ENCODE data around the gene DAB2IP.

Gene DAB2IP

DNA sequence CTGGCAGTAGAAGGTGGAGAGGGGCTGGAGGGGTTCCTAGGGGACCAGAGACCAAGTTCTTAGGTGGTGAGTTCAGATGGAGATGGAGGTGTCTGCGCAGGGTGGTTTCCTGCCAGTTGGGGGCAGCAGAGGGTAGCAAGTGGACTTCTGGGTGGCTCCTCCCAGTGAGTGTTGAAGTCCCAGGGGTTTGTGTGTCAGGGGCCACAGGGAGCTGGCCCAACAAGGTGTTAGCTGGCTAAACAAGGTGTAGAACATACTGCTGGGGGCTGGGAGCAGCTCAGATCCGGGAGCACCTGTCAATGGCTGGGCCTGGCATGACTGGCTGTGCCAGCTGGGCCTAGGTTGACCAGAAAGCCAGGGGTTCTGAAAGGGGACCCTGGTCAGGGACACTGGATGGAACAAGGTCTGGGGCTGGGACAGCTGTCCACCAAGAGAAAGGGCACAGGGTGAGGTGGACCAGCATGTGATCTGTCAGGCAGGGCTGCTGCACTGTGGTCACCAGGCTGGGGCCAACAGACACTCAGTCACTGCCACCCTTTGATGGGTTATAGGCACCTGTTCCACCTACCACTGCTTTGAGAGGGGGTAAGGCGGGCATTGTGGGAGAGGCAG lies 35.6 kb downstream of the DAB2IP start:
- Histone ChIP-seq H2AK5ac (ENCODE audit: low read depth, low read length) (no peak overlapping the region), H3K14ac (ENCODE audit: low read length) (no peak overlapping the region), H3K9ac (ENCODE audit: low read depth, low read length, poor library complexity) (peak overlapping the region; percentile 60), H4K8ac (ENCODE audit: low read depth, low read length) (peak overlapping the region; percentile 99), H3K23ac (ENCODE audit: low read depth, low read length, poor library complexity) (no peak overlapping the region), H3K4ac (ENCODE audit: low read length) (no peak overlapping the region), H3K27ac (replicated peaks; ENCODE audit: low read length) (no peak overlapping the region), H3K27me3 (ENCODE audit: control insufficient read depth in 3 of 3, insufficient read depth in 3 of 3, low read depth in 1 of 3, low read length in 3 of 3) (no peaks in the 10 kb centered on the region), H3K4me2 (ENCODE audit: insufficient read depth, low read length, poor library complexity, severe bottlenecking) (no peak overlapping the region), H3K36me3 (replicated peaks in 1 of 2; ENCODE audit: control insufficient read depth in 2 of 2, insufficient read depth in 2 of 2, low read length in 2 of 2) (peaks cover 5 to 10% of the 10 kb centered on the region in 2 donors), H2AFZ (ENCODE audit: low read length) (no peak overlapping the region), H3K9me3 (replicated peaks in 1 of 2; ENCODE audit: control insufficient read depth in 2 of 2, insufficient read depth in 1 of 2, low read depth in 1 of 2, low read length in 2 of 2) (no peaks in the 10 kb centered on the region), H3K4me3 (ENCODE audit: low read length in 2 of 2) (peak overlapping the region in 1 of 2 donors; percentile 17), H3K79me1 (ENCODE audit: low read depth, low read length) (peaks cover 4% of the 10 kb centered on the region), H2BK5ac (ENCODE audit: low read length) (peak overlapping the region; percentile 17), H3K18ac (ENCODE audit: low read length) (peak overlapping the region; percentile 71), H2BK120ac (ENCODE audit: low read depth, low read length) (no peak overlapping the region), H2BK15ac (ENCODE audit: low read length) (no peak overlapping the region), H3K4me1 (ENCODE audit: control insufficient read depth in 2 of 2, insufficient read depth in 1 of 2, low read depth in 1 of 2, low read length in 2 of 2) (peaks cover 3% of the 10 kb centered on the region in 2 donors), H2BK12ac (ENCODE audit: low read length) (peak overlapping the region; percentile 47), H4K91ac (ENCODE audit: low read depth, low read length, poor library complexity) (no peak overlapping the region)
- WGBS, 2 donors (ENCODE audit: extremely low coverage in 2 of 2, insufficient read length in 2 of 2, insufficient replicate concordance in 1 of 2): no CpG with 5 or more reads among the region's 3 CpGs
- DNase-seq (ENCODE audit: low spot score): peak; percentile 57

DNA sequence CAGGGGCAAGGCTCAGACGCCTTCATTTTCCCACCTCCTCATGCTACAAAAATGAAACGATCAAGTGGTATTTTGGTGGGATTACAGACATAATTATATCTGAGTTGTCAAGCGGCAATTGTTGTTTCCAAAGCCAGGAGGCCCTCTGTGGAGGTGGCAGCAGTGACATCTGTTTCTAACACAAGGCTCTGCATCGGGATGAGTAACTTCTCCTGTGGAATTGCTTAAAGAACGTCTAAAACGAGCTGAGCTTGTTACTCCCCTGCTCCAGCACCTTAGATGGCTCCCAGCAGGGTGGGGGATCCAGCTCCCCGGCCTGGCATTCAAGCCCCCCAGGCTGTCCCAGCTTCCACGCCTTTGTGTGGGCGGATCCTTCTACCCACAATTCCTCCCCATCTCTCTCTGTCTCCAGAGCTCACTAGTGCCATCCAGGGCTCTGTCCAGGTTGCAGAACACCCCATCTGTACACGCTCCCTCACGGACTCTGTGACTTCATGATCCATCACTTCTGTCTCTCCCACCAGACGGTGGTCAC lies 36.8 kb downstream of the DAB2IP start:
- Histone ChIP-seq H2BK120ac (ENCODE audit: low read depth, low read length) (no peak overlapping the region), H3K27ac (replicated peaks; ENCODE audit: low read length) (no peak overlapping the region), H3K14ac (ENCODE audit: low read length) (no peak overlapping the region), H3K4me2 (ENCODE audit: insufficient read depth, low read length, poor library complexity, severe bottlenecking) (no peak overlapping the region), H2AFZ (ENCODE audit: low read length) (no peak overlapping the region), H3K9ac (ENCODE audit: low read depth, low read length, poor library complexity) (no peak overlapping the region), H2BK15ac (ENCODE audit: low read length) (no peak overlapping the region), H3K4me3 (ENCODE audit: low read length in 2 of 2) (no peak overlapping the region), H3K27me3 (ENCODE audit: control insufficient read depth in 3 of 3, insufficient read depth in 3 of 3, low read depth in 1 of 3, low read length in 3 of 3) (no peaks in the 10 kb centered on the region), H3K23ac (ENCODE audit: low read depth, low read length, poor library complexity) (no peak overlapping the region), H2AK5ac (ENCODE audit: low read depth, low read length) (no peak overlapping the region), H3K4me1 (ENCODE audit: control insufficient read depth in 2 of 2, insufficient read depth in 1 of 2, low read depth in 1 of 2, low read length in 2 of 2) (peaks cover 12% of the 10 kb centered on the region in 2 donors), H2BK12ac (ENCODE audit: low read length) (no peak overlapping the region), H3K79me1 (ENCODE audit: low read depth, low read length) (peaks cover 4% of the 10 kb centered on the region), H4K91ac (ENCODE audit: low read depth, low read length, poor library complexity) (no peak overlapping the region), H3K4ac (ENCODE audit: low read length) (no peak overlapping the region), H2BK5ac (ENCODE audit: low read length) (no peak overlapping the region), H3K18ac (ENCODE audit: low read length) (no peak overlapping the region), H3K36me3 (replicated peaks in 1 of 2; ENCODE audit: control insufficient read depth in 2 of 2, insufficient read depth in 2 of 2, low read length in 2 of 2) (peaks cover 0 to 4% of the 10 kb centered on the region in 2 donors), H3K9me3 (replicated peaks in 1 of 2; ENCODE audit: control insufficient read depth in 2 of 2, insufficient read depth in 1 of 2, low read depth in 1 of 2, low read length in 2 of 2) (no peaks in the 10 kb centered on the region), H4K8ac (ENCODE audit: low read depth, low read length) (no peak overlapping the region)
- DNase-seq (ENCODE audit: low spot score): no peak
- no CpG with 5 or more reads among the region's 12 CpGs for whole genome bisulfite sequencing, 2 donors (ENCODE audit: extremely low coverage in 2 of 2, insufficient read length in 2 of 2, insufficient replicate concordance in 1 of 2)

- Histone ChIP-seq H3K4me2 (ENCODE audit: insufficient read depth, low read length, poor library complexity, severe bottlenecking) (no peak overlapping the region), H3K23ac (ENCODE audit: low read depth, low read length, poor library complexity) (no peak overlapping the region), H2AFZ (ENCODE audit: low read length) (no peak overlapping the region), H2BK12ac (ENCODE audit: low read length) (no peak overlapping the region), H3K79me1 (ENCODE audit: low read depth, low read length) (peaks cover 6% of the 10 kb centered on the region), H3K14ac (ENCODE audit: low read length) (no peak overlapping the region), H2BK15ac (ENCODE audit: low read length) (no peak overlapping the region), H3K18ac (ENCODE audit: low read length) (no peak overlapping the region), H2AK5ac (ENCODE audit: low read depth, low read length) (no peak overlapping the region), H2BK120ac (ENCODE audit: low read depth, low read length) (no peak overlapping the region), H3K4me1 (ENCODE audit: control insufficient read depth in 2 of 2, insufficient read depth in 1 of 2, low read depth in 1 of 2, low read length in 2 of 2) (peaks cover 12% of the 10 kb centered on the region in 2 donors), H4K8ac (ENCODE audit: low read depth, low read length) (no peak overlapping the region), H3K4me3 (ENCODE audit: low read length in 2 of 2) (peak overlapping the region in 1 of 2 donors; percentile 20), H3K27ac (replicated peaks; ENCODE audit: low read length) (no peak overlapping the region), H3K9ac (ENCODE audit: low read depth, low read length, poor library complexity) (no peak overlapping the region), H3K27me3 (ENCODE audit: control insufficient read depth in 3 of 3, insufficient read depth in 3 of 3, low read depth in 1 of 3, low read length in 3 of 3) (no peaks in the 10 kb centered on the region), H4K91ac (ENCODE audit: low read depth, low read length, poor library complexity) (no peak overlapping the region), H3K4ac (ENCODE audit: low read length) (no peak overlapping the region), H3K36me3 (replicated peaks in 1 of 2; ENCODE audit: control insufficient read depth in 2 of 2, insufficient read depth in 2 of 2, low read length in 2 of 2) (peaks cover 0 to 4% of the 10 kb centered on the region in 2 donors), H2BK5ac (ENCODE audit: low read length) (no peak overlapping the region), H3K9me3 (replicated peaks in 1 of 2; ENCODE audit: control insufficient read depth in 2 of 2, insufficient read depth in 1 of 2, low read depth in 1 of 2, low read length in 2 of 2) (no peaks in the 10 kb centered on the region)
- no CpG with 5 or more reads among the region's 7 CpGs for WGBS, 2 donors (ENCODE audit: extremely low coverage in 2 of 2, insufficient read length in 2 of 2, insufficient replicate concordance in 1 of 2)
- DNase-seq (ENCODE audit: low spot score): no peak
These were observed 37.2 kb downstream of the DAB2IP start for GRCh38 chr9:121688681-121689080.

DNA sequence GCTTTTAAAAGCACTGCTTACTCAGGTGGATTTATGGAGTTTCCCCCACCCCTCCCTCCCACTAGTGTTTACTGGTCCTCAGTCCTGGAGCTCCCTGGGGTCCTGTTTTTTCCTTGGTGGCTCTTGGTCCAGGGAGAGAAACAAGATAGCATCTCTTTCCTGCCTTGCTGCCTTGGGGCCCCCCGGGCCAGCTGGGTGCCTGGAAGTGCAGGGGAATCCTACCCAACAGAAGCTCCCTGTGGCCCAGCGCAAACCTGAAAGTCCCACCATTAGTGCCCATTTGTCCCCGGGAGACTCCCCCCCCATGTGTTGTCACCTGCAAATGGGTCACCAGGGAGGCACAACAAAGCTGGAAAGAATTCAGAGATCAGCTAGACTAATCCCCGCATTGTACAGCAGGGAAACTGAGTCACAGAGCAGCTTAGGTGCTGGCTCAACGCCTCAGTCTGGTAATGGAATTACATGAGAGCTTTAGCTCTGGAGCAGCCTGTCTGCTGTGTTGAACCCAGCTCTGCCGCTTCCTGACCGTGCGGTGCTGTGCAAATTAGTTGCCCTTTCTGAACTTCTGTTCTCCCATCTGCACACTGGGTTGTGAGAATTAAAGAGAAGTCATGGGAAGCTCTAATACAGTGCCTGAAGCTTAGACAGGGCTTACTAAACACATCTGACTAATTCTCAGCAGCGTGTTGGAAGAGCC lies 38.2 kb downstream of the DAB2IP start:
- no peak overlapping the region for H3K4me3 ChIP-seq (ENCODE audit: low read length in 2 of 2)
- no peak overlapping the region for H3K23ac ChIP-seq (ENCODE audit: low read depth, low read length, poor library complexity)
- H3K14ac ChIP-seq (ENCODE audit: low read length): no peak overlapping the region
- no peak overlapping the region for H3K27ac ChIP-seq (replicated peaks; ENCODE audit: low read length)
- no peak overlapping the region for H3K9ac ChIP-seq (ENCODE audit: low read depth, low read length, poor library complexity)
- H2AK5ac ChIP-seq (ENCODE audit: low read depth, low read length): no peak overlapping the region
- H2BK5ac ChIP-seq (ENCODE audit: low read length): no peak overlapping the region
- no peak overlapping the region for H2BK15ac ChIP-seq (ENCODE audit: low read length)
- no peak overlapping the region for H2BK120ac ChIP-seq (ENCODE audit: low read depth, low read length)
- DNase-seq (ENCODE audit: low spot score): no peak
- H4K8ac ChIP-seq (ENCODE audit: low read depth, low read length): no peak overlapping the region
- H3K27me3 ChIP-seq (ENCODE audit: control insufficient read depth in 3 of 3, insufficient read depth in 3 of 3, low read depth in 1 of 3, low read length in 3 of 3): no peaks in the 10 kb centered on the region
- peaks cover 0 to 2% of the 10 kb centered on the region in 2 donors for H3K36me3 ChIP-seq (replicated peaks in 1 of 2; ENCODE audit: control insufficient read depth in 2 of 2, insufficient read depth in 2 of 2, low read length in 2 of 2)
- H3K4me1 ChIP-seq (ENCODE audit: control insufficient read depth in 2 of 2, insufficient read depth in 1 of 2, low read depth in 1 of 2, low read length in 2 of 2): peaks cover 12% of the 10 kb centered on the region in 2 donors
- H3K4ac ChIP-seq (ENCODE audit: low read length): no peak overlapping the region
- no peak overlapping the region for H3K4me2 ChIP-seq (ENCODE audit: insufficient read depth, low read length, poor library complexity, severe bottlenecking)
- no peak overlapping the region for H2BK12ac ChIP-seq (ENCODE audit: low read length)
- no peak overlapping the region for H3K18ac ChIP-seq (ENCODE audit: low read length)
- H3K9me3 ChIP-seq (replicated peaks in 1 of 2; ENCODE audit: control insufficient read depth in 2 of 2, insufficient read depth in 1 of 2, low read depth in 1 of 2, low read length in 2 of 2): no peaks in the 10 kb centered on the region
- H4K91ac ChIP-seq (ENCODE audit: low read depth, low read length, poor library complexity): no peak overlapping the region
- peaks cover 8% of the 10 kb centered on the region for H3K79me1 ChIP-seq (ENCODE audit: low read depth, low read length)
- WGBS, 2 donors (ENCODE audit: extremely low coverage in 2 of 2, insufficient read length in 2 of 2, insufficient replicate concordance in 1 of 2): no CpG with 5 or more reads among the region's 9 CpGs
- H2AFZ ChIP-seq (ENCODE audit: low read length): no peak overlapping the region
